HG03565 (cell line): Measurements from ENCODE around the gene C1orf21.

Experiments
- ATAC-seq: cut with Tn5 transposase; IDR thresholded peaks from one replicate; pipeline ENCODE4 v1.9.1; 2021; ENCODE audit warnings: mild to moderate bottlenecking, moderate library complexity; ENCODE audit not compliant: unreplicated experiment

C1orf21 gene

DNA sequence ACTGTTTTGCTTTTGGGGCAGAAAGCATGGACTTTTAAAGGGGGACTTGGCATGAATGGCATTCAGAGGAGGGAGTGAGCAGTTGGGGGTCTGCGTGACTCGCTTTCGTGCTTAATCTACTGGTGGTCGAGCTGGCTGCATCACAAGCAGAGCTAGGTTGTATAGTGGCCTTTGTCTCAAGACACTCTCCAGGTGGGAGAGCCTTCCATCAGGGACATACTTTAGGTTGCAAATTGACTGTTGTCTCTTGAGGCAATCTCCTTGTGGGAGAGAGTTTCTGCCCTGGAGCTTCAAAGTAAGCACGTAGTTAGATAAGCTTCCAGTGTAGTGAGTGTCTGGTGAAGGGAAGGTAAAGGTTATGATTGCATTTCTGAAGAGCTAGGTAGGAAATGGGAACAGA lies 93.9 kb downstream of the C1orf21 start:
- ATAC-seq = no peak

DNA sequence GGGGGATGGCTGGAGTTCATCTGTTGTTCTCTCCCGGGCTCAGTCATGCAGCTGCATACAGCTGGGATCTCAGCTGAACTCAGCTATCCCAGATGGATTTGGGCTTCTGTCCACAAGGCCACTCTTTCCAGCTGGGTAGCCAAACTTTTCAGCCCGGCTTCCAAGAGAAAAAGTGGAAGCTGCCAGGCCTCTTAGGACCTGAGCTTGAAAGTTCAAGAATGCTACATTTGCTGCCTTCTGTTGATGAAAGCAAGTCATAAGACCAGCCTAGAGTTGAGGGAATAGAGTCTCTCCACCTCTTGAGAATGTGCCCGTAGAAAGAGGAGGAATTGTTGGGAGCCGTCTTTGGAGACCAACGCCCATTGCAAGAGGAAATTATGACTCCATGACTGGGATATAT lies 95.3 kb downstream of the C1orf21 start:
- no peak for ATAC-seq

DNA sequence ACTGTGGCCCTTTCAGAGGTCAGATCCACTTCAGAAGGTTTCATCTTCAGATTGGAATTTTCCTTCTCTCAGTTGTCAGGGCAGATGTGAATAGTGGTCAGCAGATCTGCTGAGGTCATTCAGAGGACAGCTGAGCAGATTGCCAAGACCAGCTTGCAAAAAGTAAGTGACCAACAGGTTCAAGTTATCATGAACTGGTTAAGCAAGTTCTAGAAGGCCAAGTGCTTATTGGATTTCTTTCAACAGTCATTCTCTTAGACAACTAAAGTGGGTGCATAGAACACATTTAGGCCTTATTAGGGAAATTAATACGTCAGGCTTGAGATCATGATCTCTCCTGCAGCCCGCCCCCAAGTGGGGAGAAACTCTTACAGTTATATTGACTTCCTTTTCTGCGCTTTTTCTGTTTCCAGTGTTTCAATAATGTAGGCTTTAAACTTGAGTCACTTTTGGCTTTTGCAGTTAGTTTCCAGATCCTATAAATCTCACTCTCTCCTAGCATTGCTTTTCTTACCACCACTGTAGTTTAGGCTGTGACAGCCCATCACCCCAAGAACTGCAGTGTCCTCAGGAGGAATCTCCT lies 96.4 kb downstream of the C1orf21 start:
- ATAC-seq = no peak

DNA sequence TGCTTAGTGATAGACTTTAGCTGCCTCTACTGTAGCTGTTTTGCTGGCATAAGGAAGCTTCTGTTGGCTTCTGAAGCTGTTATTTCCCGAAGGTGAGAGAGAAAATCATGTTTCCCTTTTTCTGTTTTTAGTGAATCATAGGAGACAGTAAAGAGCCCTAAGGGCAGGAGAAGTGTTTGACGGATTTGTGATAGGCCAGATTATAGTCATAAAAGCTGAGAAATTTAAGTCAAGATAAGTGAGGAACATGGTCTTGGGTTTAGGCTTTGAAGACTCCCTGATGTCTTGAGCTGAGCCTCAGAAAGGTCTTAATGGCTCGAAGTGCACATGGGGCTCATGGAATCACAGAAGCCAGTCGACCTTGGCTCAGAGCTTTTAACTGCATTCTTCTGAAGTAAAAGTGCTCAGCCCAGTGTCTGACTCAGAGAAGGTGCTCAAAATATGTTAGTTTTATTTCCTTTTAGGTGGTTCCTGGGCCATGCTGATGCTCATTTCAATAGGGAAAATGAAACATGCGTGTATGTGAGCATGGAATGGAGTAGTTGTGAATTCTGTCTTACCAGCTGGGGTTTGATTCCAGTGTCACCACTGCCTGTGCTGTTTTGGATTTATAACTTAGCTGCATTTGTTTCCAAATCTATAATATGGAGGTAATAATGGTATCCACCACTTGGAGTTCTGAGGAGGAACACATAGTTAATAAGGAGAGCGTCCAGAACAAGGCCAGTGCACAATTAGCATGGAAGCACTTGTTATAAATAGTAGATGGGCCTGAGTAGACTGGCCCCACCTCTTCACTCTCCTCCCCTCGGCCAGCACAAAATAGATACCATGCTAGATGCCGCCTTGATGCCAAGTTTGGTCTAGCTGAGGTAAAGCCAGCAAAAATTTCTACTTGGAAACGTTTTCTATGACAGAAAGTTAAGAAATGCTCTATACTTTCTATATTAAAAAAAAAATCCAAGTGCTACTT lies 99.2 kb downstream of the C1orf21 start:
- no peak for ATAC-seq

DNA sequence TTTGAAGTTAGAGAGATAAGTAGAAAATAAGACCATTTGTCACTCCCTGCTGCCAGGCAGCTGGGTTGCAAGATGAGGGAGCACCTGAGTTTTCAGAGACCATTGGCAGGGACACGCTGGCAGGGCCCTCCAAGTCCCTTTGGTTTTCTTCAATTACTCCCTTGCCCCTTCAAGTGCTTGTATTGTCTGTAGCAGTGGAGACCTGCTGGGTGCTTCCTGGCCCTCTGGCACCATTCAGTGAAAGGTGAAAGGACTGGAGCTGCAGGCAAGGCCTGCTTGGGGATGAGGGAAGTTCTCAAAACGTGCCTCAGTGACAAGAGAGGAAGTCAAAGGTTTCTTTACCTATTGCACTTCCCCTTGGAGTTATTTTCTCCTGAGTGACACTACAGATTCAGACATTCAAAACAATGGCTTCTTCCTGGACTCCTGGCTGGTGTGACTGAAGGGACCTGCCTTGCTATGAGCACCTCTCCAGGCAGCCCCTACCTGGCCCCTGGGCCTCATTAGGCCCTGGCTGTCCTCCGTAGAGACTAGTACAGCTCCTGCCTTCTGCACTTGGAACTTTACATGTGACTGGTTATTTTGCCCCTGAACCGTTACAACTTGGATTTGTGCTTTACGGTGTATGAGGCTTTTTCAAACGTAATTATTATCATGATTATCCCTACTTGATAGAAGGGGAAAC lies 100.1 kb downstream of the C1orf21 start:
- ATAC-seq = no peak

DNA sequence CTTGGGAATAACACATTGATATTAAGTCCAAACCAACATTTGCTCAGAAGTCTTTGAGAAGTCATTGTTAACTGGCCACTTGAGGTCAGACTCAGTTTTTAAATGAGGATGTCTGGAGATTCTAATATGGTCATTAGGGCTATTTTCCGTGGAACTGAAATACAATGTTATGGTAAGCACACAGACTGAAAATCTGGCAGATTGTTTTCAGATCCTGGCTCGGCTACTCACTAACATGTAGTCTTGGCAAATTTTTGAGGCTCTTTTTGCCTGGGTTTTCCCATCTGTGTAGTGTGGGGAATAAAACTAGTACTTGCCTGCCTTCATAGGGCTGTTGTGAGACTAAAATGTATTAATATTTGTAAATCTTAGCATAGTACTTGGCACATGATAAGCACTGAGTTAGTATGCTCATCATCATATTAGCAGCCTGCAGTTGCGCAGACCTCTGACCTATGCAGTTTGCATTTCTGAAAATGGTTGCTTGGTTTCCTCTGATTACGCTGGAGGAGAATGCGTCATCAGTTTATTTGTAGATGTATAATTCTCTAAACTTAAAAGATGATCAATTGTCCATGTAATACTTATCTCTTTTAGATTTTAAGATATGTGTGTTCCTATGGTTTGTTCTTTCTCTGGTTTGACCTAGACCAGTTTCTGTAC lies 100.8 kb downstream of the C1orf21 start:
- ATAC-seq = no peak

DNA sequence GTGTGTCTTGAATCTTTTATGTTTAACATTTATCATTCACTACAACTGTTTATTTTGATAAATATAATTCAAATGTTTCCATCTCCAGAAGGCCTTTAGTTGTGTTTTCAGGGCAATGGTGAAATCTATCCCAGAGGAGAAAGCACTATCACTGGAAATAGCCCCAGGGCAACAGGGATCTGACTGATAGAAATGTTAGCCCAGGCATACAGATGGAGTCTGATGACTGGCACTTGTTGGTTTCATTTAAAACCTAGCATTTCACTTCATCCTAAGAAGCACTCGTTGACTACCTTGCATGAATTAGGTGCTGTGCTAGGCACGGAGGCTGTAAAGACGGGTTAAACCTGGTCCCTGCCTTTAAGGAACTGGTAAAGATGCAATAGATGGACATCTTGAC lies 103.1 kb downstream of the C1orf21 start:
- no peak for ATAC-seq

DNA sequence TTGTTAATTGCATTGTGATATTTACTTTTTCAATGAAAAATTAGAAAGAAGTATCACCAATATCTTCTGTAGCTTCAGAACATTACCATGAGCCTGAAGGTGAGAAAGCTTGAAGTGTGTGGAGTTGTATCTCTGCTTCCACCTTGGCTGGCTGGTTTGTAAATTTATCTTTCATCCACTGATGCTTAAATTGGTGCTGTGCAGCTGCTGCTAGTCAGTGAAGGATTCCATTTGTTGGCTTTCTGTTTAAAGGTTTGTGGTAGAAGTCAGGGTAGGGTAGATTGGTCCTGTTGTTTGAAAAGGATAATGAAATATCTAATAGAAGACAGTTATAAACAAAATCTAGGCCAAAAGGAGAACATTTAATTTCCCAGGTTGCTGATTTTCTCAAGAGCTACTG lies 105.7 kb downstream of the C1orf21 start:
- ATAC-seq = no peak

DNA sequence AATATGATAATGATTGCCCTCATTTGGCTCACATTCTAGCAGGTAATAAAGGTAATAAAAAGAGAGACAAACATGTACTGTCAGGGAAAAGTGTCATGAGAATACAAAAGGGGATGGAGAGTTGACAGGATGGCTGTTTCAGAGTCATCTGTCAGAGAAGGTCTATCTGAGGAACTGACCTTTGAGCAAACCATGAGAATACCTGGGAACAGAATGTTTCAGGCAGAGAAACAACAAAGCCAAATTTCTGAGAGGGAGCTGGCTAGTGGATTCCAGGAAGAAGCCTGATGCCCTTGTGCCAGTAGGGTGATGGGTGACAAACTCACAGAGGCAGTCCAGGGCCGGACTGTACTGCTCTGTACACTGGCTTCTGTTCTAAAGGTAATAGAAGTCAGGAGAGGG lies 107.2 kb downstream of the C1orf21 start:
- no peak for ATAC-seq

DNA sequence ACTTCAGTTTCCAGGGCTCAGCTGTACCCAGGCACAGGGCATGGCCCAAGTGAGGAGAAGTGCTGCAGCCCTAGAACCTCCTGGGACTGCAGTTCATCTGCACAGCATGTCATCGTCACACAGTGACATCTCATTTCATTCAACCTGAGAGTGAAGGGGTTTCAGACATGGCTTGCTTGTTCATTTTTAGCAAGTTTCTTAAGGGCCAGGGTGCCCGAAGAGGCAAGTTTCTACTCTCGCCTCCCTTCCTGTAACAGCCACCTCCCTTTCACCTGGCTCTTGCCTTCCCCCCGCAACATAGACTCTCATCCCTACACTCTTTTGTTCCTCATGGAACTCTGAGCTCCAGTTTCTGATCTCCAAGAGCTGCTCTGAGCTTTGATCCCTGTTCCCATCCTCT lies 108.1 kb downstream of the C1orf21 start:
- peak; percentile 62 for ATAC-seq

DNA sequence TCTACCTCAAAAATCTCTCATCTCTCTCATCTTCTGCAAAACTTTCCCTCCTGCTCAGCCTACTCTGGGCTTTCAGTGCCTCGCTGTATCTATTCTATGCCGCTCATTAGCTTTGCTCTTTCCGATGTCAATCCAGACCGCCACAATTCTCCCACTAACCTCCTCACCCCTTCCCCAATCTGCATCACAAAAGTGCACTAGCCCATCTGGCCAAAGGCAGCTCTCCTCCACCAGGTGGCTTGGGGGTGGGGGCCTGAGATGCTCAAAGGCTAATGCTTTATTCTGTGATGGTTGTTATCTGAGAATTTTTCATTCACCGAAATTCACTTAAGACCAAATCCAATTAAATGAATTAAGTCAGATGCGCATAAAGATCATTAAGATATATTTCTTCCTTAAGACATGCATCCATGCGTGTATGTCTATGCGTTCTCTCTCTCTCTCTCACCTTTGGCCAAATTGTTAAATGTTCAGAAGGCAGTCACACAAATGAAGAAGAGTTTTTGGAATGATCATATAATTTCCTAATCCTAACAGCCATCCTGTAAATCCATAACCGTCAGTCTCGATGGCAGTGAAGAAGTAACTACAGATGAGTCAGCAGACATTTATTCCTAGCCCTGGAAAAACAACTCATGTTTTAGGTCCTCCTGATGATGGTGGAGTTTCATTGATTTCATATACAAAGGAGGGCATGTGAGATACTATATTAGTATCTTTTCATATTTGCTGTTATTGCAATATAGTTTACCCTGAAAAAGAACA lies 111.3 kb downstream of the C1orf21 start:
- ATAC-seq = no peak

DNA sequence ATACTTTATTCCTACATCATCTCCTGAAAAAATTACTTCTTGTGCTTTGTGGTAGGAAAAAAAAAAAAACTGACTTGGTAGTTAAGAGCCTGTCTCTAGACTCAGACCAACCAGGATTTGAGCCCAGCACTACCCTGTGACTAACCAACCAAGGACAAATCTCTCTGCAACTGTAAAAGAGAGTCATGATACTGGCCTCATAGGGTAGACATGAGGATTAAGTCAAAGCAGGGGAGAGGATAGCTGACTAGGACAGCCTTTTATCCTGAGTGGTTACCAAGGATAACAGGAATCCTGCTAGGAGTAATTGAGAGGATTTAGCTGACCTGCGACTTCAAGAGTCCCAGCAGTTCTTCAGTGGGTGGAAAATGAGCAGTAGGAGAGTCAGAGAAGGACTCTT lies 112.8 kb downstream of the C1orf21 start:
- ATAC-seq = no peak

DNA sequence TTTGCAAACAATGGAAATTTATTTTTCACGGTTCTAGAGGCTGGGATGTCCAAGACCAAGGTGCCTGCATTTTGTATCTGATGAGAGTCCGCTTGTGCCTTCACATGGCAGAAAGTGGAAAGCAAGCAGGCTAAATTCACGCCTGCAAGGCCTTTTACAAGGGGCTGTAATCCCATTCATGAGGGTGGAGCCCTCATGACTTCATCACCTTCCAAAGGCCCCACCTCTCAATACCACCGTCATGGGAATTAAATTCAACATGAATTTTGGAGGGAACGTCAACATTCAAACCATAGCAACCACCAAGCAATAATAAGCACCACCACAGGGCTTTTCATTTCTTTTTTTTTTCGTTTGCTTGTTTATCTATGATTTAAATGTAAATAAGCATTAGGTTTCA lies 115.3 kb downstream of the C1orf21 start:
- no peak for ATAC-seq

DNA sequence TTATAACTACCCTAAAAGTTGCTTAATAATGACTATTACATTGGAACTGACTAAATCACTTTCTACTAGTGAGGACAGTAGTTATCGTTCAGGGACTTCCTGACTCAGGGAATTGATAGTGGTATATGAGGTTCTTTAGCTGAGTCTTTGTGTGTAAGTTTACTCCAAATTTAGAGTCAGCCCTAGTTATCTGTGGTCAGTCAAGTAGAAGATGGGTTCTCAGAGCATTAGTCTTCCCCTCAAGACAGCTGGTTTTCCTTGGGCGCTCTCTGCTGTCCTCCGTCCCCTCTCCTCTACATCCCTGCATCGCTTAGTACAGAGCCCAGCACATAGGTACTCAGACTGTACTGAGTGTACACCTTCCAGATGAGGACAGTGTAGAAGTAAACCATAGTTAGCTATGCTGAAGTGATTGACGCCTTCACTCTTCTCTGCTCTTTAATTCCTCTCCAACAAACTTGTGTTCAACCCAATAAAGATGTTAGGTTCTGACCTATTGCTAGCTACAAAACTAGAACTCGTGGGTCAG lies 116.5 kb downstream of the C1orf21 start:
- ATAC-seq = no peak

DNA sequence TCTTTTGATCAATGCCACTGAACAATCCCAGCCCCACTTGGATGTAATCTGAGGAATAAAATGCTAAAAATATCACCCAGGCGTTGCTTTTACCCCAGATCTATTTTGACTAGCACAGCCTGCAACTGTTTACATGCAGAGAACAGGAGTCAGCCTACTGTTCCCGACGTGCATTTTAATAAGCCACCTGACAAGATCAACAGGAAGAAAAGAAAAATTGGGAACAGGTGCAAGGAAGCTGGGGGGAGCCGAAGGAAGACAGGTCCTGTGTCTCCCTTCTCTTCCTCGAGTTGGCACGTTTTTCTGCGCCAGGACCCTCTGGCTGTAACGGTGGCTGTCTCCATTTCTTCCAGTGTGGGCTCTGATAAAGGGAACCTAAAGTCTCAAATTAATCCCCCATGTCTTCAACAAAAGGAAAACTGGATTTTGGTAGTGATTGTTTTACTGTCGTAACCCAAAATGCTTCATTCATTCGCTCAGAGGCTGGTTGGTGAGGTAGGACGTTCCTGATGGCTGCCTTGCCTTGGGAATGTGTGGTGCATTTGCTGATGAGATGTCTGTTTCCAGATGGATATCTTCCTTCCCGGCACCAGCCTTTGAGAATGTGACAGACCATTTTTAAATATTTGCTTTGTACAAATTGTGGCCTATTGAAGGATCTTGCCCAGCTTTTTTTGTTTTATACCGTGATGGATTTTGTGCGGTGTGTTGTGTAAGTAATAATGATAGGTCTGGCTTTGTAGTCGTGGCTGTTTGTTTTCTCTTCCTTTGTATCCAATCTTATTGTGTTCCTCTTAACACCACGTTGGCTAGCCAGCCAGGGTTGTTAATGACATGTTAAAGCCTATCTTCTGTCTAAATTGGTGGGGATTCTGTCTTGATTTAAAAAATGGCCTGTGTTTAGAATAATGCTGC lies 117.5 kb downstream of the C1orf21 start:
- no peak for ATAC-seq

DNA sequence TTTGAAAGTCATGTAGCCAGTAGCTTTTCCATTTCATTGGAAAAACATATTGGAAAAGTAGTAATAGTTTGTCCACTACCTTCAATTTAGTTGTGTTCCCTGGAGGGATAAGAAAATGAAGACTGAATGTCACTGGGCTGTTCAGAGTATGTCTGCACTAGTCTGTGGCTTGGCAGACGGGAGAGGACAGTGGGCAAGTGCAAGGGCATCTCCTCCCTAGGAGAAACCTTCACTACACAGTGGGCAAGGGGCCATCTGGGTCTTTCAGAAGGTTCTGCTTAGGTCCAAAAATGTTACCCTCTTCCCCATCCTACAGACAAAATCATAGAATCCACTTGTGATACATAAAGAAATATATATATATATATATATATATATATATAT lies 118.1 kb downstream of the C1orf21 start:
- ATAC-seq = no peak

DNA sequence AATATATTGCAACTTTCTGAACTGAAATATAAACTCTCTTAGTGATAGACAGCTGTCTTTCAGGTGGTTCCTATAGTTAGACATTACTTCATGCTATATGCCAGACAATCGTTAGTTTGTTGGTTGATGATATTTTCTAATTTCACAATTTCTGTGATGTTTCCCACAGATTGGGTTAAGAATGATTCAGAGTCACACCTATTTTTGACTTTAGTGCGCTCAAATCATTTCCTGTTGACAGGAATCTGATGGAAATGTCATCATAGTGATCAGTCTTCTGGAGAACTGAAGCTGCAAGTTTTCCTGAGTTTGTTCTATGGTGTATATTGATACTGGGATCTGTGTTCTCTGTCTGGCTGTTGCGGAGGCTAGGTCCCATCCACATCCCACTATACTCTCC lies 119.7 kb downstream of the C1orf21 start:
- no peak for ATAC-seq

DNA sequence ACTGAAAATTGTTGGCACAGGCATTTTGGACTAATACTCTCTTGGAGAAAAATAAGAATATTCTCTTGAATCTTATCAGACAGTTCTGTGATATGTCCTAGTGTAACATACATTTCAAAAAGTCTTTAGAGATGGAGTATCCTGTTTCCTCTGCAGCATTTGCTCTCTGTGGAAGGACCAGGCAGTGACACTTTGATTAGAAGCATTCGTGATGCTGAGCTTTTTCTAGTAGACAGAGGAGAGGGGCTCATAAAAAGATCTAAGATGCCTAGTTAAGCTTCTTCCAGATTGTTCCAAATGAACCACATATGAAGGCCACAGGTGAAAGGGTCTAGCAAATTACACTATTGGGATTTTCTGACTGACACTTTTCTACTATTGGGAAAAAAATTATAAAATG lies 120.3 kb downstream of the C1orf21 start:
- no peak for ATAC-seq

DNA sequence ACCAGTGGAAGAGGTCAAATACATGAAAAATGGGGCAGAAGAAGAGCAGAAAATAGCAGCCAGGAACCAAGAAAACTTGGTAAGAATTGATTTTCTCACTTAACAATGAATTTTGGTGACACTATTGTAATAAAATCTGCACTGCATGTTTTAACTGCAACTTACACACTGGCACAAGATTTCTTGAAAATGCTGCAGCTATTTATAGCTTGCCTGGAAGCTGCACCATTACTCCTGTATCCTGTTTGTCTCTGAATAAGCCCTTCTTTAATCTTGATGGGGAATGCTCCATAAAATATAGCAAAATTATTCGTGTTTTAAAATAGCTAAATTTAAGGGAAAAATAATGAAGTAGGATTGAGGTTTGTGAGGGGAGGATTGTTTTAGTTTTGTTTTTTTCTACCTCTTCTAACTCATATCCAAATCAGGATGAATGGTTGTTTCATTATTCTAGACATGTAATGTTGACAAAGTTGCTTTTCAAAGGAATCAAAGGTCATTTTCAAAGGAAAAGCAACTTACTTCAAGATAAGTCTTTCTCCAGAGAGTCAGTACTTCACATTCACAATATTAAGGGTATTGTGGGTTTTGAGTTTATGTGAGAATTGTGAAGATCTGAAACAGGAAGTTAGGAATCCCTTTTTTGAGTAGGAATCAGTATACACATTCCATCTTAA lies 120.9 kb downstream of the C1orf21 start:
- ATAC-seq = no peak
